IMR-90 (cell line): Measurements from ENCODE around the gene ZFP57. TPM values are rescaled to one million over a fixed set of nuclear protein-coding genes. Genes with fewer than 3 reads are reported as not detected.

Experiments used
- ATAC-seq: fragments of 200-7000 bp; cut with Tn5 transposase; 2 replicates; pipeline ENCODE4 v1.9.1; 2020; ENCODE audit warnings: low read depth, mild to moderate bottlenecking, moderate library complexity
- BruUV-seq: library from RNA; stranded (reverse); fragments of 400-500 nt; replicated peaks from 2 replicates; lab custom pipeline; 2021; lab: Mats Ljungman, UMichigan
- CTCF ChIA-PET: fragments of 300-600 bp; formaldehyde crosslinking; extraction: SDS; loops from one replicate; lab custom pipeline; 2021; ENCODE audit warnings: antibody characterized with exemption; lab: Yijun Ruan, JAX
- POLR2A ChIA-PET: fragments of 300-600 bp; sonication (Branson Sonifier 250); formaldehyde crosslinking; loops from one replicate; lab custom pipeline; 2022; ENCODE audit warnings: antibody characterized with exemption; ENCODE audit not compliant: unreplicated experiment; lab: Charles Lee
- DNase-seq: peaks from one replicate; pipeline ENCODE4 v3.0.0; 2013
- H2AFZ ChIP-seq: replicated peaks from 2 replicates; pipeline ENCODE3; 2013; ENCODE audit warnings: low read length, mild to moderate bottlenecking; ENCODE audit not compliant: poor library complexity
- H2AK5ac ChIP-seq: 2 replicates; pipeline ENCODE4 v1.6.1; 2013; ENCODE audit warnings: low read depth, low read length, inconsistent platforms
- H2AK9ac ChIP-seq: replicated peaks from 2 replicates; pipeline ENCODE3; 2013; ENCODE audit warnings: mild to moderate bottlenecking, low read depth, low read length, moderate library complexity; ENCODE audit not compliant: poor library complexity
- H2BK120ac ChIP-seq: 2 replicates; pipeline ENCODE4 v1.6.1; 2013; ENCODE audit warnings: low read depth, low read length, inconsistent platforms
- H2BK15ac ChIP-seq: 3 replicates; pipeline ENCODE4 v1.6.1; 2013; ENCODE audit warnings: low read depth, low read length, inconsistent platforms
- H2BK20ac ChIP-seq: 2 replicates; pipeline ENCODE4 v1.6.1; 2013; ENCODE audit warnings: low read depth, mild to moderate bottlenecking, inconsistent platforms, low read length, moderate library complexity
- H2BK5ac ChIP-seq: 2 replicates; pipeline ENCODE4 v1.6.1; 2013; ENCODE audit warnings: mild to moderate bottlenecking, low read depth, low read length, inconsistent platforms; ENCODE audit not compliant: poor library complexity, severe bottlenecking
- H3K14ac ChIP-seq: replicated peaks from 2 replicates; pipeline ENCODE4 v1.6.1; 2013; ENCODE audit warnings: low read depth, low read length, inconsistent platforms
- H3K18ac ChIP-seq: 2 replicates; pipeline ENCODE4 v1.6.1; 2013; ENCODE audit warnings: low read depth, low read length, control low read depth
- H3K23ac ChIP-seq: 2 replicates; pipeline ENCODE4 v1.6.1; 2013; ENCODE audit warnings: low read depth, low read length, inconsistent platforms
- H3K27ac ChIP-seq: 2 replicates; pipeline ENCODE4 v1.5.1; 2013; ENCODE audit warnings: mild to moderate bottlenecking, control low read depth, low read length; ENCODE audit not compliant: insufficient read depth
- H3K27me3 ChIP-seq: 2 replicates; pipeline ENCODE4 v1.6.1; 2013; ENCODE audit warnings: low read length; ENCODE audit not compliant: control insufficient read depth, insufficient read depth
- H3K36me3 ChIP-seq: 2 replicates; pipeline ENCODE4 v1.6.1; 2013; ENCODE audit warnings: low read length, mixed read lengths; ENCODE audit not compliant: control insufficient read depth, insufficient read depth
- H3K4ac ChIP-seq: 2 replicates; pipeline ENCODE4 v1.6.1; 2013; ENCODE audit warnings: low read depth, low read length, inconsistent platforms
- H3K4me1 ChIP-seq: 2 replicates; pipeline ENCODE4 v1.6.1; 2013; ENCODE audit warnings: low read length, mixed read lengths; ENCODE audit not compliant: control insufficient read depth, insufficient read depth
- H3K4me2 ChIP-seq: 2 replicates; pipeline ENCODE4 v1.6.1; 2013; ENCODE audit warnings: low read depth, mild to moderate bottlenecking, control low read depth, low read length, moderate library complexity
- H3K4me3 ChIP-seq: 2 replicates; pipeline ENCODE4 v1.5.1; 2013; ENCODE audit warnings: low read depth, mild to moderate bottlenecking, control low read depth, low read length, moderate library complexity; ENCODE audit not compliant: insufficient read depth
- H3K56ac ChIP-seq: 2 replicates; pipeline ENCODE4 v1.6.1; 2013; ENCODE audit warnings: low read length, inconsistent platforms; ENCODE audit not compliant: insufficient read depth; ENCODE audit errors: extremely low read depth
- H3K79me1 ChIP-seq, 2 experiments: 2 replicates each; pipeline ENCODE4 v1.6.1; 2013; ENCODE audit warnings: low read length in 2 of 2, inconsistent platforms in 1 of 2, low read depth in 1 of 2
- H3K9ac ChIP-seq: 2 replicates; pipeline ENCODE4 v1.6.1; 2013; ENCODE audit warnings: low read depth, low read length, control low read depth
- H3K9me1 ChIP-seq: 2 replicates; pipeline ENCODE4 v1.6.1; 2013; ENCODE audit warnings: low read length, inconsistent platforms; ENCODE audit not compliant: insufficient read depth
- H3K9me3 ChIP-seq: 2 replicates; pipeline ENCODE4 v1.6.1; 2013; ENCODE audit warnings: low read length; ENCODE audit not compliant: control insufficient read depth, insufficient read depth
- H4K20me1 ChIP-seq: 2 replicates; pipeline ENCODE4 v1.6.1; 2013; ENCODE audit warnings: low read length, inconsistent platforms; ENCODE audit not compliant: insufficient read depth
- H4K5ac ChIP-seq: 2 replicates; pipeline ENCODE4 v1.6.1; 2013; ENCODE audit warnings: mild to moderate bottlenecking, low read depth, low read length, control low read depth
- H4K8ac ChIP-seq, 2 experiments: 2 replicates each; pipeline ENCODE4 v1.6.1; 2013; ENCODE audit warnings: low read depth in 2 of 2, low read length in 2 of 2, control low read depth in 1 of 2, inconsistent platforms in 1 of 2
- H4K91ac ChIP-seq: 2 replicates; pipeline ENCODE4 v1.6.1; 2013; ENCODE audit warnings: low read depth, low read length, inconsistent platforms; ENCODE audit not compliant: insufficient read depth
- MAFK ChIP-seq: IDR thresholded peaks from 2 replicates; pipeline ENCODE4 v1.6.1; 2012; ENCODE audit warnings: low read depth, low read length, improper control_type of control experiment
- WGBS, 2 experiments: methylation state at CpG; one replicate each; pipeline versions ENCODE4 v1.1.5 to v1.1.7; 2013; ENCODE audit warnings: missing lambda C conversion rate in 2 of 2; ENCODE audit not compliant: insufficient read length in 1 of 2; ENCODE audit errors: extremely low coverage in 2 of 2; 5-methylcytosine and 5-hydroxymethylcytosine counted together
- dilution Hi-C: fragments of 300-500 bp; cut with HindIII; formaldehyde crosslinking; loops from one replicate; pipeline ENCODE4 v1.14.3; 2018; ENCODE audit warnings: low sequenced_read_pairs; ENCODE audit not compliant: unreplicated experiment
- in situ Hi-C: fragments of 300-500 bp; cut with MboI; formaldehyde crosslinking; loops from 3 replicates; pipeline ENCODE4 v1.14.3; 2019; ENCODE audit warnings: low sequenced_read_pairs, inconsistent platforms, mixed read lengths
- intact Hi-C: fragments of 100-400 bp; cut with micrococcal nuclease; formaldehyde crosslinking; loops from 2 replicates; pipeline ENCODE4 v1.10.0; 2022
- polyA plus RNA-seq, 3 experiments: library from polyadenylated mRNA; depleted of rRNA; stranded (reverse); fragments of >200 nt; gene quantifications; 2 replicates each; pipeline ENCODE4 v1.2.3, GENCODE V29; 2012; ENCODE audit warnings: low replicate concordance in 1 of 3
- total RNA-seq: library from RNA; depleted of rRNA; stranded (reverse); fragments of >200 nt; gene quantifications from 2 replicates; pipeline ENCODE4 v1.2.3, GENCODE V29; 2012
- TF ChIP-seq, protein P1 (sequence below): fragments of 150-350 bp; IDR thresholded peaks from 2 replicates; pipeline ENCODE4 v1.6.1; 2016; ENCODE audit warnings: low read depth, mild to moderate bottlenecking, low read length, moderate library complexity, borderline replicate concordance

Gene ZFP57
- total and polyA plus RNA-seq, 2 of the 4 experiments (the other 2 are of a cell fraction): not detected

- Histone ChIP-seq H4K8ac (no peak overlapping the region), H2BK20ac (no peak overlapping the region), H3K79me1 (no peaks in the 10 kb centered on the region), H4K91ac (no peak overlapping the region), H3K27me3 (no peaks in the 10 kb centered on the region), H3K4me1 (no peaks in the 10 kb centered on the region), H4K20me1 (no peaks in the 10 kb centered on the region), H3K4me3 (no peak overlapping the region), H2AFZ (no peak overlapping the region), H2AK5ac (no peak overlapping the region), H3K18ac (no peak overlapping the region), H3K4me2 (no peak overlapping the region), H3K56ac (no peak overlapping the region), H3K14ac (no peak overlapping the region), H3K9me1 (no peaks in the 10 kb centered on the region), H2BK120ac (no peak overlapping the region), H3K36me3 (no peaks in the 10 kb centered on the region), H3K4ac (no peak overlapping the region), H3K27ac (no peak overlapping the region), H3K23ac (no peak overlapping the region), H2AK9ac (no peak overlapping the region), H3K9me3 (no peaks in the 10 kb centered on the region), H2BK15ac (no peak overlapping the region), H3K9ac (no peak overlapping the region), H4K5ac (no peak overlapping the region), H2BK5ac (no peak overlapping the region)
- DNase-seq (no peak), ATAC-seq (no peak)
- intact Hi-C loops (no loop called here), dilution Hi-C loops (no loop called here), in situ Hi-C loops (no loop called here)
- TF ChIP-seq MAFK: no peak
- TF ChIP-seq, protein P1, sequence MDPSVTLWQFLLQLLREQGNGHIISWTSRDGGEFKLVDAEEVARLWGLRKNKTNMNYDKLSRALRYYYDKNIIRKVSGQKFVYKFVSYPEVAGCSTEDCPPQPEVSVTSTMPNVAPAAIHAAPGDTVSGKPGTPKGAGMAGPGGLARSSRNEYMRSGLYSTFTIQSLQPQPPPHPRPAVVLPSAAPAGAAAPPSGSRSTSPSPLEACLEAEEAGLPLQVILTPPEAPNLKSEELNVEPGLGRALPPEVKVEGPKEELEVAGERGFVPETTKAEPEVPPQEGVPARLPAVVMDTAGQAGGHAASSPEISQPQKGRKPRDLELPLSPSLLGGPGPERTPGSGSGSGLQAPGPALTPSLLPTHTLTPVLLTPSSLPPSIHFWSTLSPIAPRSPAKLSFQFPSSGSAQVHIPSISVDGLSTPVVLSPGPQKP: no peak
- BruUV-seq: no TSS peak
- no CpG with 5 or more reads among the region's 1 CpG for WGBS, 2 experiments
- POLR2A ChIA-PET: interaction anchor here (0.6 kb wide), 1 partner anchor 12 kb away, joined by 4 read pairs; no protein-coding TSS in a partner anchor
- CTCF ChIA-PET: no interaction called here
Measured at GRCh38 chr6:29675561-29675960, 5.4 kb downstream of the ZFP57 start.
